ENCODE data around the gene HOXA11.

The HOXA11 gene

DNA sequence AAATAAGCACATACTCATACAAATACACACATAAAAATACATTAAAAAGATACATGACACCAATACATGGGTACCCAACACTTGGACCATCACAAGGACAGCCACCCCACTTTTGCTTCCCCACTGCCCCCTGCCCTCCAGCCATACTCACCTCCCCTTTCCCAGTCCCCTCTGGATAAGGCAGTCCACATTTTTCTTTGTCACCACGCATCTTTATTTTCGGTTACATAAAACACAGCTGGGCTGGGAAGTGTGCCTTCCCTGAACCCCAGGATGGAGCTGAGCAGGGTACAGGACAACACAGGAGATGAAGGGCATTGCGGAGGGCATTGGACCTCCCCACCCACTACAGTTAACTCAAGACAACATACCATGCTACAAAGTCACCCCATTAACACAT, 31.5 kb downstream of the HOXA11 start:
- DNase-seq (ENCODE audit: low read depth): no peak
- H3K4me3 ChIP-seq (ENCODE audit: low read depth, low read length): no peak overlapping the region
- TF ChIP-seq CTCF (IDR thresholded peaks at IDR 0.05; ENCODE audit: control insufficient read depth, extremely low read depth, insufficient read depth): no peak

GRCh38 chr7:27152816-27153442, 32.1 kb downstream of the HOXA11 start:
- DNase-seq (ENCODE audit: low read depth): no peak
- TF ChIP-seq CTCF (IDR thresholded peaks at IDR 0.05; ENCODE audit: control insufficient read depth, extremely low read depth, insufficient read depth): no peak
- no peak overlapping the region for H3K4me3 ChIP-seq (ENCODE audit: low read depth, low read length)

- no peak within 1 kb of the TSS for H3K4me3 ChIP-seq (ENCODE audit: low read depth, low read length)
- no peak for DNase-seq (ENCODE audit: low read depth)
- TF ChIP-seq CTCF (IDR thresholded peaks at IDR 0.05; ENCODE audit: control insufficient read depth, extremely low read depth, insufficient read depth): no peak
These were observed 32.9 kb downstream of the HOXA11 start, which contains the start of gene HOXA3 for GRCh38 chr7:27151931-27152815. Gene HOXA3 (minus strand): TSS chr7:27152583. CDS start chr7:27110640, 41,943 bp downstream.

GRCh38 chr7:27151341-27151930, 33.6 kb downstream of the HOXA11 start:
- TF ChIP-seq CTCF (IDR thresholded peaks at IDR 0.05; ENCODE audit: control insufficient read depth, extremely low read depth, insufficient read depth): no peak
- peak overlapping the region; percentile 46 for H3K4me3 ChIP-seq (ENCODE audit: low read depth, low read length)
- no peak for DNase-seq (ENCODE audit: low read depth)

GRCh38 chr7:27150568-27151340, 34.3 kb downstream of the HOXA11 start:
- TF ChIP-seq CTCF (IDR thresholded peaks at IDR 0.05; ENCODE audit: control insufficient read depth, extremely low read depth, insufficient read depth): peak; percentile 83
- DNase-seq (ENCODE audit: low read depth): no peak
- H3K4me3 ChIP-seq (ENCODE audit: low read depth, low read length): peak overlapping the region; percentile 46

DNA sequence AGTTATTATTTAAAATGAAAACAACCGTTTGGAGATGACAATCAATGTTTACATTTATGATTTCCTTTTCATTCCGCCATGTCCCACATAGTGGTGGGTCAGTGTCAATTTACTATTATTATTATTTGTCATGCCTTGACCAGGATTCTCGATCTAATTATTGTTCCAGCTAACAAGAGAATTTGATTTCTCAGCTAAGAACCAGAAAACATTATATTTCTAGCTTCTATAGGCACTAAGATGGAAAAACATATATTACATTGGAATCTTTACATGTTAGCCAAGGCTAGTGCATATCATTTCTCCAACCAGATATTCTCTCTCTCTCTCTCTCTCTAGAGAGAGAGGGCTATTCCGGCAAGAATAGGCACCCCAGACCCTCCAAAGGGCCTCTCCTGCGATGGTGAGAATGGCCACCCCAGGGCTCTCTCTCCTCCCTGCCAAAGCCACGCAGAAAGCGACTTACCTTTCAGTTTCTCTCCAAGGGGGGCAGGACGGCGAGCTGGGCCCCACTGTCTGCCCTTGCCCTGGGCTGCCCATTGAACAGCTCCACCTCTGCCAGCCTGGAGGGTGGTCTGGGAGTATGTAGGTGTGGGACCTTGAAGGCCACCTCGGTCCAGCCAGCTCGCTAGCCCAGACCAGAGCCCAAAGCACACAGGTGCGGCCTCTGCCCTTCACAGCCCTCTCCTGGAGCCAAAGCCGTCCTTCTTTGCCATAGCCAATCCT, 35.0 kb downstream of the HOXA11 start:
- no peak for TF ChIP-seq CTCF (IDR thresholded peaks at IDR 0.05; ENCODE audit: control insufficient read depth, extremely low read depth, insufficient read depth)
- peak overlapping the region; percentile 46 for H3K4me3 ChIP-seq (ENCODE audit: low read depth, low read length)
- DNase-seq (ENCODE audit: low read depth): no peak
